Kidney tubule cell (primary cell): ENCODE results near the gene PDK2.

Experiments
- DNase-seq: peaks from one replicate; pipeline ENCODE4 v3.0.0-alpha.2; 2018; ENCODE audit warnings: low spot score

PDK2 gene

DNA sequence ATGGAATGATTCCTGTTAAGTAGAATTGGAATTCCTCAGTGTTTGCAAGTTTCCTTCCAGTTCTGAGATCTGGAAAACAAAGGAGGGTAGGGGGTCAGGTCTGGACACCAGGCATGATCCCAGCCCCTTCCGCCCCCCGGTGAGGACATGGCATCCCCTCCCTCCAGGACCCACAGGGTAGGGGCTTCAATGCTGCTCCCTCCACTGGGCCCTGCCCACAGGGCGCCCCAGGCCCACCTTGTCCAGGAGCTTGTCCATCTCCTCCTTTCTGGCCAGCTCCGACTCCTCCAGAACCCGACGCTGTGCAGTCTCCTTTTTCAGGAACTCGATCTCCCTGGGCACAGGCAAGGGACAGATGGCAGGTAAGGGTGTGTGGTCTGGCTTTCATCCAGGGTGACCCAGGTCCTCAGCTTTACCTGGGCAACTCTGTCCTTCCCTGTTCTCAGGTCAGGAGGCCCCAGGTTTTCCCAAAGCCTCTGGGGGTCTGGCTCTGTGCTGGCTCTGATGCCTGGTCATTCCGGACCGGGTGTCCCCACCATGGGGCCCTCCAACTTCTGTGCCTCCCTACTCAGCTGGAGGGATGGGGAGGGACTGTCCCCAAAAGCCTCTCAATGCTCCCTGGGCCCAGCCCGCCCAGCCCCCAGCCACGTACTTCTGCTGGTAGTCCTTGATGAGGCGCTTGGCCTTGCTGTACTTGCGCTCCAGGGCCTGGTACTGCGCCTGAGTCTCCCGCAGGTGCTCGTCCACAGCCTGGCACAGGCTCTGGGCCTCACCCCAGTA is 40.4 kb downstream of the PDK2 start:
- DNase-seq = no peak

GRCh38 chr17:50136096-50136687 is 41.0 kb downstream of the PDK2 start:
- DNase-seq = no peak

DNA sequence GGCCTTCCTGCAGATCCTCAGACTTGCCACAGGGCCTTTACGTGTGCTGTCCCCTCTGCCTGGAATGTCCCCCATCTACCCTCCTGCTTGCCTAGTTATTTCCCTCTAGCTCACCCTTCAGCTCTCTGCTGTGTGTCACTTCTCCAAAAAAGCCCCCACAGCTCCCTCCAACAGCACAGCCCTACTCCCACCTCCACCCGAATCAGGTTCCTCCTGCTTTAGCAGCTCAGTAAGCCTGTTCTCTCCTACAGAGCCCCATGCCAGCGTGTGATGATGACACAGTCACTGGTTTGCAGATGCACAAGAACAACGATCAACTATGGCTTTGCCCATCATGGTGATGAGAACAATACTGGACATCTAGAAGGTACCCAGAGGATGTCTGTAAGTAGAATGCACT is 41.9 kb downstream of the PDK2 start:
- DNase-seq = no peak

GRCh38 chr17:50139185-50139783 is 44.1 kb downstream of the PDK2 start:
- DNase-seq = no peak

- peak; percentile 70 for DNase-seq
Measured at GRCh38 chr17:50139950-50140885, 45.1 kb downstream of the PDK2 start.

DNA sequence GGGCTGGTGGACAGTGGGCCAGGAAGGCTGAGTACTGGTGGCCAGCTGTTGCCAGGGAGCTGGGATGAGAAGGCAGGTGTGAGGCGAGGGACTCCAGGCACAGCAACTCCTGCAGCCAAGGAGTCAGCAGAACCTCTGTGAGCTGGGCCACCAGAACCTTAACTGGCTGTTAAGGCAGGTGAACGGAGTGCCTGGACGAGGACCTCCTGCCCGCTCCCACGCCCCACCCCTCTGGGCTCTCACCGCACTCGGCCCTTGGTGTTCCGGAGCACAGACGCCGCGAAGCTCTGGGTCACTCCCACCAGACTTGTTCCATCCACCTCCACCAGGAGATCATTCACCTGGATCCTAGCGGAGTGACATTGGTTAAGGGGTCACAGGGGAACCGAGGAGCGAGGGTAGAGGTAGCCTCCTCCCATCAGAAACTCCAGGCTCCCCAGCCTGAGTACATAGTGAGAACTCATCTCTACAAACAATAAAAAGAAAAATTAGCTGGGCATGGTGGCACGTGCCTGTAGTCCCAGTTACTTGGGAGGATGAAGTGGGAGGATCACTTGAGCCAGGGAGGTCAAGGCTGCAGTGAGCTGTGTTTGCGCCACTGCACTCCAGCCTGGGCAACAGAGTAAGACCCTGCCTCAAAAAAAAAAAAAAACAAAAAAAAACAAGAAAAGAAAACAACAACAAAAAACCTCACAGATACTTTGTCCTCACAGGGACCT is 46.0 kb downstream of the PDK2 start:
- no peak for DNase-seq

- DNase-seq = no peak
Measured at GRCh38 chr17:50141745-50142110, 46.6 kb downstream of the PDK2 start.

- no peak for DNase-seq
Measured at GRCh38 chr17:50143461-50144176, 48.5 kb downstream of the PDK2 start.

GRCh38 chr17:50144355-50144754 is 49.2 kb downstream of the PDK2 start:
- no peak for DNase-seq

DNA sequence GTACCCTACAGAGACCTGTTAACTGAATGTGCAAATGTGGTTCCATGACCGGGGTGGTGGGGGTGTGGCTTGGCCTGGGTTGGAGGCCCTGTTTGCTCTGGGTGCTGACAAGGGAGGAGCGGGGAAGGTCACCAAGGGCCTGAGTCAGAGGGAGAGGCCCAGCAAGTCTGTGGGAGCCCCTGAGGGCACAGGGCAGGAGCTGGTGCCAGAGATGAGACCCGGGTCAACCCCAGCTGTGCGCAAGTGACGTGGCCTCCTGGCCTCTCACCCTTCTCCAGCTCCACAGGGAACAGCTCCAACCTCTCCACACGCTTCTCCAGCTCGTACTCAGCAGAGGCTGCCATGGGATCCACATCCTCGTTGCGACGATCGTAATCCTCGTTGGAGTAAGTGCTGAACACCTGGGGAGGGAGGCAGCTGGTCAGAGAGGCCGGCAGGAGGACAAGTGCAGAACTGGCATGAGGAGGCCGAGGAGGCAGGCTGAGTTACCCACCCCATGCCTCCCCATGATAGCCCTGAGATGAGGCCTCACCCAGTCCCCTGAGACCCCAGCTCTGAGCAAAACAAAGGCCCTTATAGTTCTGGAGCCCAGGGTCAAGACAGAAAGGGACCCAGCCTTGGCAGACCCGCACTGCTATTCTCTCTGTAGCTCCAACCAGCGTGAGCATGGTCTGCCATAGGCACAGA is 49.8 kb downstream of the PDK2 start:
- DNase-seq = no peak

DNA sequence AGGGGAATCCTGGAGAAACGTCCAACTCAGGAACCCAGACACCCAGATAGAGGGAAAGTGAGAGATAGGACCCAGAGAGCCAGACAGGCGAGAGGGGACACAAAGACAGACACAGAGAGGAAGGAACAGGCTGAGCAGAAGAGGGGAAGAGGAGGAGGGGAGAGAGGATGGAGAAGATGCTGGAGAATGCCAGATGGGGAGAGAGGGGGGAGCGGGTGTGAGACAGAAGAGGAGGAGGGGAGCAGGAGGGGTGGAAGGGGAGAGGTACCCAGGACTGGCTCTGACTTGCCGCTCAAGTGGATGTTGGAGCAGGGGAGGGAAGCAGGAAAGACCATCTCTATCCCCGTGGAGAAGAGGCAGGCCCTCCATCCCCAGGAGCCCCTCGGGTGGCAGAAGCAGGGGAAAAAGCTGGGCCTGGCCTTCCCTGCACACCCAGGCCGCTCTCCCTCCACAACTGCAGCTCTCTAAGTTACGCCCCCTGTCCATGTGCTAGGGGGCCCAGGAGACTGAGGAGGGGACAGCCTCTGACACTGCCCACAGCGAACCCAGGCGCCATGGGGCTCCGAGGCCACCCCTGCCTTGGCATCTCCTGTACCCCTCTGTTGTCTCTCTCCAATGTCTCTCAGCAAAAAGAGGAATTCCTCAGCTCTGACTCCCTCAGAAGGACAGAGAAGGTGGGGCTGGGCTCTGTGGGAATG is 50.5 kb downstream of the PDK2 start:
- no peak for DNase-seq

GRCh38 chr17:50146230-50146926 is 51.2 kb downstream of the PDK2 start:
- no peak for DNase-seq

DNA sequence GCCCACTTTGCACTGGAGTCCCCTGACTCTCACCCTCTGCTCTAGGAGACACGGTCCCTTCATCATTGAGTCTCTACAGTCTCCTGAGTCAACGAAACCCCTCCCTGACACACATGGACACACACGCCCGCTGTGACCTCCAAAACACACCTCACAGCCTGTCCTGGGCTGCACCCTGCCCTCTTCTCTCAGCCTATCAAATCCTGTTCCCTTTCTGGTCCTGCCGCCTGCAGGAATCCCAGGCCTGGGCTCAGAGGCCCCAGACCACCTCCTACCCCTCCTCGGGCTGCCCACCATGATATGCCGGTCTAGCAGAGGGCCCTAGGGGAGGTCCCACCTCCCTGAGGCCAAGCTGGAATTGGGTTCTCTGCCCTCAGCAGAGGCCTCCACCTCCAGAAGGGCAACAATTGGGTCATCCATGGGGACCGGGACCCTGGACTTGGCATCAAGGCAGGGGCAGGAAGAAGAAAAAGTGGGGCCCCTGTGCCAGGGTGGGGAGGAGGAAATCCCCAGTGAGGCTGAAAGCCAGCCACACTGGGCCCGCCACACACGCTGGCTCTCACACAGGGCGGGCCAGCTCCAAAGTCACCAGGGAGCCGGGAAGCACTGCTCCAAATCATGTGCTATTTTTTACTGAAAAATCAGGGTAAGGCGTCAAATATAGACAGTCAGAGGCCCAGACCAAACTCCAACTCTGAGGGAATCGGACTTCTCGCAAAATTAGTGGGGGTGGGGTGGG is 51.9 kb downstream of the PDK2 start:
- DNase-seq = no peak

- DNase-seq = peak; percentile 28
Measured at GRCh38 chr17:50147841-50148225, 52.7 kb downstream of the PDK2 start.

GRCh38 chr17:50148226-50149090 is 53.3 kb downstream of the PDK2 start:
- DNase-seq = peak; percentile 77

GRCh38 chr17:50149091-50149416 is 53.9 kb downstream of the PDK2 start:
- DNase-seq = no peak
